Epithelial cell of proximal tubule (primary cell): ENCODE data around the gene IL6. TPM values are rescaled to one million over a fixed set of nuclear protein-coding genes. Genes with fewer than 3 reads are reported as not detected.
A peak's percentile ranks its signal among the peaks of the same experiment; 100 is the strongest.
"Not testable (repeated sequence)": the region's sequence is repeated elsewhere in the genome, so short reads cannot be mapped to it uniquely, and the experiment has no call there.

Experiments
- DNase-seq: peaks from one replicate; pipeline ENCODE4 v3.0.0-alpha.2; 2011; ENCODE audit warnings: low read depth
- H3K4me3 ChIP-seq: 2 replicates; pipeline ENCODE4 v1.5.1; 2011; ENCODE audit warnings: low read depth, mild to moderate bottlenecking, low read length
- CTCF ChIP-seq: conservative IDR thresholded peaks from 2 replicates; pipeline ENCODE4 v1.5.1; 2012; ENCODE audit warnings: low read depth, mild to moderate bottlenecking, low read length
- total RNA-seq: library from RNA; depleted of rRNA; stranded (reverse); fragments of >200 nt; gene quantifications from 2 replicates; pipeline ENCODE4 v1.2.3, GENCODE V29; 2015

IL6 gene
- total RNA-seq, 1 donor from 2014 or later: 40.4 TPM

DNA sequence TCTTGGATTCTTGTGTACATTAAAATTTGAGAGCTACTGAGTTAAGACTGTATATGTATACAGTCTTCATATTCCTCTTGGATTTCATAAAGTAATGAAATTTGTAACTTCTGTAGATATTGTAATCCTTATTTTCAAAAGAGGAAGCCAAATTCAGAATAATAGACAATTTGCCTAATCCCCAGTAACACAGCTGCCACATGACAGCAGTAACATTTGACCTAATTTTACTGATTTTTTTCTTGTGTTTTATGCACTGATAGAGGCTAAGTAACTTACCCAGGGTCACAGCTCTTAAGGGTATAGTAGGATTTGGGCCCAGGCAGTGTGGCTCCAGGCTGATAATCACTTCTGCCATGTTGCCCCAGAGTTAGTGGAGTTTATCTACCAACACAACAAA lies 40.4 kb upstream of the IL6 start:
- no peak for TF ChIP-seq CTCF
- no peak overlapping the region for H3K4me3 ChIP-seq
- DNase-seq: no peak

- DNase-seq: no peak
- H3K4me3 ChIP-seq: no peak overlapping the region
- TF ChIP-seq CTCF: no peak
Measured at GRCh38 chr7:22688084-22688483, 38.9 kb upstream of the IL6 start.

DNA sequence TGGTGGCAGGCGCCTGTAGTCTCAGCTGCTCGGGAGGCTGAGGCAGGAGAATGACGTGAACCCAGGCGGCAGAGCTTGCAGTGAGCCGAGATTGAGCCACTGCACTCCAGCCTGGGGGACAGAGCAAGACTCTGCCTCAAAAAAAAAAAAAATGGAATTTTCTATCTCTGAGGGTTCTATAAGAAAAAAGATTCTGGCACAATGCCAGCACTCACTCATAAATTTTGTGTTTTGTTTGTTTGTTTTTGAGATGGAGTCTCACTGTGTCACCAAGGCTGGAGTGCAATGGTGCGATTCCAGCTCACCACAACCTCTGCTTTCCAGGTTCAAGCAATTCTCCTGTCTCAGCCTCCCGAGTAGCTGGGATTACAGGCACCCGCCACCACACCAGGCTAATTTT lies 38.1 kb upstream of the IL6 start:
- not testable (repeated sequence) for DNase-seq, H3K4me3 ChIP-seq

DNA sequence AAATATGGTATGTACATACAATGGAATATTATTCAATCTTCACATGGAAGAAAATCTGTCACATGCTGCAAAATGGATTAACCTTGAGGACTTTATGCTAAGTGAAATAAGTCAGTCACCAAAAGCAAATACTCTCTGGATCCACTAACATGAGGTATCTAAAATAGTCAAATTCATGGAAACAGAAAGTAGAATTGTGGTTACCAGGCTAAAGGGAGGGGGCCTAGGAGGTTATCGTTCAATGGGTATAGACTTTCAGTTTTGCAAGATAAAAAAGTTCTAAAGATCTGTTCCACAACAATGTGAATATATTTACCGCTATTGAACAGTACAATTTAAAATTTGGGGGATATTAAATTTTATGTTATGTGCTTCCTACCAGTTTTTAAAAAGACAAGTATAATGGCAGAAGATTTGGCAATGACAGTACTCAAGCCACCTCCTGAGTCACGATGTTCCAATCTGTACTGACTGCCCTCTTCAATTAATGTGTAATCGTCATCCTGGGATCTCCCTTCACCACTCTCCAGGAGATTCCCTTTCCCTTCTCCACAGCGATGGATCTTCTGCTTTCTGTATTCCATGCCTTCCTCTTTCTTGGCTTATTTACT lies 32.3 kb upstream of the IL6 start:
- TF ChIP-seq CTCF: no peak
- peak; percentile 45 for DNase-seq
- H3K4me3 ChIP-seq: no peak overlapping the region

DNA sequence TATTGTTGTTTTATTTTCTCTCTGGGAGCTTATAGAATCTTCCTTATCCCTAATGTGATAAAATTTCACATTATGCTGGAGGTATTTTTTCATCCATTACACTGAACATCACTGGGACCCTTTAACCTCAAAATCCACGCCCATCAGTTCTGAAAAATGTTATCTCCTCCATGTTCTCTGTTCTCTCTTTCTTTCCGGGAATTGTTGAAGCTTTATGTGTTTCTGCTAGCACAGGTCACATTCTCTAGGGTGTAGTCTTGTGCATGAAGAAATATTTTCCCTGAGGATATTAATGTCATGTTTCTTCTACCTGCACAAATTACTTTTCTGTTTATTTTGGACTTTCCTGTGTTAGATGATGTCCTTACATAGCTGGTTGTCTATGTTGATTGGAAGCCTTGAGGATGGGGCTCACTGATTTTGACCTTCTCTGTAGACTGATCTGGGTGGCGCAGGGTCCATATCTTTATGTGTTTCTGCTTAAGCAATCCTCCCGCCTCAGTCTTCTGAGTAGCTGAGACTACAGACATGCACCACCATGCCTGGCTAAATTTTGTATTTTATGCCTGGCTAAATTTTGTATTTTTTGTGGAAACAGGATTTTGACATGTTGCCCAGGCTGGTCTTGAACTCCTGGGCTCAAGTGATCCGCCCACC lies 31.4 kb upstream of the IL6 start:
- H3K4me3 ChIP-seq: no peak overlapping the region
- no peak for TF ChIP-seq CTCF
- no peak for DNase-seq

GRCh38 chr7:22696541-22697228 lies 30.3 kb upstream of the IL6 start:
- DNase-seq: no peak
- no peak for TF ChIP-seq CTCF
- no peak overlapping the region for H3K4me3 ChIP-seq

GRCh38 chr7:22697322-22697859 lies 29.6 kb upstream of the IL6 start:
- DNase-seq: no peak
- TF ChIP-seq CTCF: no peak
- H3K4me3 ChIP-seq: no peak overlapping the region
